HG02884 (cell line): ENCODE data around the gene DNMBP.
"Not testable (repeated sequence)": the region's sequence is repeated elsewhere in the genome, so short reads cannot be mapped to it uniquely, and the experiment has no call there.

Source experiments
- ATAC-seq: cut with Tn5 transposase; IDR thresholded peaks from one replicate; pipeline ENCODE4 v1.9.1; 2021; ENCODE audit warnings: mild to moderate bottlenecking, moderate library complexity; ENCODE audit not compliant: unreplicated experiment

Gene DNMBP

GRCh38 chr10:99840859-99841258 is 168.9 kb downstream of the DNMBP start:
- ATAC-seq: not testable (repeated sequence)

DNA sequence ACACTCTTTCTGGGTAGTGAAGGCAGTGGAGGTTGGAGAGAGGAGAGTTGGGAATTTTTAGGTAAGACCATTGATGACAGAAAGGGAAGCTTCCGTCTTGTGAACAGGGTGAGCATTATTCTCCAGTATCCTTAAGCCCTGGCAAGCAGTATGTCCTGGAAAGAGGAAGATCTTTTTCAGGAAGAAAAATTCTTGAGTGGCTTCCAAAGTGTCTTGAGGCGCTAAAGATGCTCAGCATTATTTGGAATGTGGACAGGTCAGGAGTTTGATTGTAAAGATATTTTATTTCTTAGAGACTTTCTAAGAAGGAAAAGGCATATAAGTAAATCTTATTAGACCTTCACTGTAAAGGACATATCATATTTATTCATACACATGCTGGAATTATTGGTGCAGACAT is 173.0 kb downstream of the DNMBP start:
- ATAC-seq: no peak

DNA sequence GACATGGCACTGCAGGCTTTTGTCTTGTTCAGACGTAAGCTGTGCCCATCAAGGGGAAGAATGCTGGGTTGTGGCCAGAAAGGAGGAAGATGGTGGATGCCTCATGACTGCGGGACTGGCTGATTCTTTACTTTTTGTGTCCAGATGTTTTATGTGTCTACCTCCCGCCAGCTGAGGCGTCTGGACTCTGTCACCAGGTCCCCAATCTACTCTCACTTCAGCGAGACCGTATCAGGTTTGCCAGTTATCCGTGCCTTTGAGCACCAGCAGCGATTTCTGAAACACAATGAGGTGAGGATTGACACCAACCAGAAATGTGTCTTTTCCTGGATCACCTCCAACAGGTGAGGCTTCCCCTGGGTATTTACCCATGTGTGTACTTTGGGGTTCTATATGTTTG is 173.8 kb downstream of the DNMBP start:
- no peak for ATAC-seq

DNA sequence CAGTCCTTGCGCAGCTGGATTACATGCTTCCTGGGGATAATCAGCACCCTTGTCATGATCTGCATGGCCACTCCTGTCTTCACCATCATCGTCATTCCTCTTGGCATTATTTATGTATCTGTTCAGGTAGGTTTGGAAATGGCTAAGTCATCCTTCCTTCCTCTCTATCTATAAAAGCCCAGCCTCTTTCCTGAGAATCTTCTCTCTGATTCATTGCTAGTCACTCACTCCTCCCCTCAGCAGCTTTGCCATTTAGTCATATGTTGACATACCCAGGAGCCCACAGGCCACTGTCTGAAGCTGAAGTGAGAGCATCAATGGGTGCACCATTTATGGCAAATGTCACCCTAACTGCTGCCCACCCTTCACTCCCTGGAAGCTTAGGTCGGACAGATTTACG is 175.3 kb downstream of the DNMBP start:
- ATAC-seq: no peak

DNA sequence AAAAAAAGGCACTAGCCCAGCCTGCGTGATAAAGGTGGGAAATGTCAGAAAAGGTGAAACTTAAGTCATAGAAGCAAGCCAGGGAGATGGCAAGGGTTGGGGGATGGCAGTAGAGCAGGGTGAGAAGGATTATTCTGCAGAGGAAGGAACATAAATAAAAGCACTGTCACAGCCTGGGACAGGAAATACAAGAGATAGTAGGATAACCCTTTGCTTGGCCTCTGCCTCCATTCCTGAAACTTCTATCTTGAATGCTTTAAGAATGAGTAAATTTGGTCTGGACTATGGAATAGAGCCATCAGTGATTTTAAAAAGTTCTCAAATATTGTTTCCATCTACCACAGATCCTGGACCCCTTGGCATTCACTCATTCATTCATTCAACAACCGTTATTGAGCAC is 177.3 kb downstream of the DNMBP start:
- ATAC-seq: no peak

GRCh38 chr10:99828464-99828863 is 181.3 kb downstream of the DNMBP start:
- no peak for ATAC-seq

DNA sequence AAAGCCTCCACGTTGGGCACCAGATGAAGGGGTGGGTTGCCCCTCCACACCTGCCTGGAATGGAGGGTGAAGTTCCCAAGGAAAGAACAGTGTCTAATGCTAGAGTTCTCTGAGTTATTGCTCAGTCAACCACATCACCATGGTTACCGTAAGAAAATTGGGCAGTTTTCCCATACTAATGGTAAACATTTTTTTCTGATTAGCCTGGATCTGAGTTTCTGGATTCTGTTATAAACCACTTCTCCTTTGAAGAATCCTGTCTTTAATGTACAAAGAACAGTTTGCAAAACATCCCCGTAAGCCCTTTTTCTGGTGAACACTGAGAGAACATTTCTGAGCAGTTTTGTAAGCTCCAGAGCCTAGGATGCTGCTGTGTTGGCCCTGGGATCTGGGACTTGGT is 181.8 kb downstream of the DNMBP start:
- no peak for ATAC-seq
